Skin epidermis (tissue), 12 donors: ENCODE measurements around the gene CAPN3.
"Not testable (repeated sequence)": the region's sequence is repeated elsewhere in the genome, so short reads cannot be mapped to it uniquely, and the experiment has no call there.

ENCODE experiments used
- H3K27ac ChIP-seq, 21 experiments: fragments of 200-600 bp; sonication (generic) in 11 of 21; one replicate each; pipeline ENCODE4 v1.5.0; 2020; ENCODE audit warnings: mild to moderate bottlenecking in 3 of 21, inconsistent platforms in 2 of 21, moderate library complexity in 2 of 21
- H3K4me3 ChIP-seq, 7 experiments: fragments of 200-600 bp; sonication (generic) in 2 of 7; one replicate each; pipeline ENCODE4 v1.5.0; 2020; ENCODE audit warnings: inconsistent platforms in 2 of 7, mild to moderate bottlenecking in 2 of 7, moderate library complexity in 1 of 7

Gene CAPN3

DNA sequence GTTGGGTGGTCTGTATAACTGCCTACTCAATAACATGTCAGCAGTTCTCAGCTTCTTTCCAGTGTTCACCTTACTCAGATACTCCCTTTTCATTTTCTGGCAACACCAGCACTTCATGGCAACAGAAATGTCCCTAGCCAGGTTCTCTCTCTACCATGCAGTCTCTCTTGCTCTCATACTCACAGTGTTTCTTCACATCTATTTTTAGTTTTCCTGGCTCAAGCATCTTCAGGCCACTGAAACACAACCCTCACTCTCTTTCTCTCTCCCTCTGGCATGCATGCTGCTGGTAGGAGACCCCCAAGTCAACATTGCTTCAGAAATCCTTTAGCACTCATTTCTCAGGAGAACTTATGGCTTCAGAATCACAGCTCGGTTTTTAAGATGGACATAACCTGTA lies at the start of gene CAPN3:
TSS of gene CAPN3 (plus strand) at position 253 of the 400 bp plus-strand sequence. CDS start 305 bp downstream, outside the sequence.
- H3K4me3 ChIP-seq, result no peak within 1 kb of the TSS
- H3K27ac ChIP-seq, result no peak within 1 kb of the TSS

DNA sequence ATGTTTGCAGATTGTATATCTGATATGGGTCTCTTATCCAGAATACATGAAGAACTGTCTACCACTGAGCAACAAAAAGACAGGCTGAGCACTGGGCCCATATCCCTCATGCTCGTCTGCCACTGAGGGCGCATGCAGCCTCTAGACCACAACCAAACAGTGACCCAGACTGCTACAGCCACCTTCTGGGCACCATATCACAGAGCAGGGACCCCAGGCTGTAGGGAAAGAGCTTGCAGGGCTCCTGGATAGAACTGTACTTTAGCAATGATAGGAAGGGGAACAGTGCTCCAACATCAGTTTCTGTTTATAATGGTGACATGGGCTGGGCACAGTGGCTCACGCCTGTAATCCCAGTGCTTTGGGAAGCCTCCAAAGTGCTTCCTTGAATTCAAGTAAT lies 45.8 kb upstream of the CAPN3 start:
- H3K27ac ChIP-seq, result no peak overlapping the region
- no peak overlapping the region for H3K4me3 ChIP-seq

DNA sequence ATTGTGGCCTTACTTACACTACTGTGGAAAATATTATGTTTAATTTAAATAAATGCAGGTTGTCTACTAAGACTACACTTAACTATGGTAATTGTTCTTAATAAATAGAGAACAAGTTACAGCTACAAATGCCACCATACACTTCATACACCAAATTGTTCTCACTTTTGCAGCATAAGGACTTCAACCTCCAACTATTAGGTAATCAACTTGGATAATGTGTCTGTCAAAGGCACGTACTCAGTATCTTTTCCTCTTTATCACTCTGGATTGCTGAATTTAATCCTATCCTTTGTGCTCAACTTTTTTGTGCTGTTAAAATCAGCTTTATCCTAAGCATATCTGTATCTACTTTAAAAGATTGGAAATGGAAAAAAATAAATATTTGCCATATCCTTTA lies 44.5 kb upstream of the CAPN3 start:
- Histone ChIP-seq H3K27ac (no peak overlapping the region), H3K4me3 (no peak overlapping the region)

DNA sequence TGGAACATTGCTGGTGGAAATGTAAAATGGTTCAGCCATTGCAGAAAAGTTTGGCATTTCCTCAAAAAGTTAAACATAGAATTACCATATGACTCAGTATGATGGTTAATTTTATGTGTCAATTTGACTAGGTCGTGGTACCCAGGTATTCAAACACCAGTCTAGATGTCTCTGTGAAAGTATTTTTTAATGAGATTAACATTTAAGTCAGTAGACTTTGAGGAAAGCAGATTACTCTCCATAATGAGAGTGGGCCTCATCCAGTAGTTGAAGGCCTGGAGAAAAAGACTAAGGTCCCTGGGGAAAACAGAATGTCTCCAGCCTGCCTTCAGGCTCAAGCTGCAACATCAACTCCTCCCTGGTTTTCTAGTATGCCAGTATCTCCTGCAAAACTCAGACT lies 43.8 kb upstream of the CAPN3 start:
- Histone ChIP-seq H3K4me3 (no peak overlapping the region), H3K27ac (no peak overlapping the region)

DNA sequence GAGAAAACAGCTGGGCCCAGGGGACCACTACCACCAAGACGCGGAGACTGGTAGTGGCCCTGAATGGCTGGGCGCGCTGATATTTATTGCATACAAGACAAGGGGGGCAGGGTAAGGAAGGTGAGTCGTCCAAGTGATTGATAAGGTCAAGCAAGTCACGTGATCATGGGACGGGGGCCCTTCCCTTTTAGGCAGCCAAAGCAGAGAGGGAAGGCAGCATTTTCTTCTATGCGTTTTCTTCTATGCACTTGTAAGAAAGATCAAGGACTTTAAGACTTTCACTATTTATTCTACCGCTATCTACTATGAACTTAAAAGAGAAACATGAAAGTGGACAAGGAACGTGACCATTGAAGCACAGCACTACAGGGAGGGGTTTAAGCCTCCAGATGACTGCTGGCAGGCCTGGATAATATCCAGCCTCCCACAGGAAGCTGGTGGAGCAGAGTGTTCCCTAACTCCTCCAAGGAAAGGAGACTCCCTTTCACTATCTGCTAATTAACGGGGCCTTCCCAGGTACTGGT lies 43.0 kb upstream of the CAPN3 start:
- not testable (repeated sequence) for H3K4me3 ChIP-seq, H3K27ac ChIP-seq

DNA sequence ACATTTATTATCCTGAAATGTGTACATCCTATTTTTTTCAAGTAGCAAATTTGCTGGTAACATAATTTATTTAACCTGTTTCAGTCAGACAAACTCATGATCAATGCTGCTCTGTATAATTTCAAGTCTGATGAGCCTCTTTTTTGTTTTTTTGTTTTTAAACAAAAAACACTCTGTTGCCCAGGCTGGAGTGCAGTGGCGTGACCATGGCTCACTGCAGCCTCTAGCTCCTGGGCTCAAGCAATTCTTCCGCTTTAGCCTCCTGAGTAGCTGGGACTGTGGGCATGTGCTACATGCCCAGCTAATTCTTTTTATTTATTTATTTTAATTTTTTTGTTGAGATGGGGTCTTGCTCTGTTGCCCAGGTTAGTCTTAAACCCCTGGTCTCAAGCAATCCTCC lies 40.1 kb upstream of the CAPN3 start:
- Histone ChIP-seq H3K27ac (peak overlapping the region in 1 of 21 experiments; percentile 44), H3K4me3 (no peak overlapping the region)

DNA sequence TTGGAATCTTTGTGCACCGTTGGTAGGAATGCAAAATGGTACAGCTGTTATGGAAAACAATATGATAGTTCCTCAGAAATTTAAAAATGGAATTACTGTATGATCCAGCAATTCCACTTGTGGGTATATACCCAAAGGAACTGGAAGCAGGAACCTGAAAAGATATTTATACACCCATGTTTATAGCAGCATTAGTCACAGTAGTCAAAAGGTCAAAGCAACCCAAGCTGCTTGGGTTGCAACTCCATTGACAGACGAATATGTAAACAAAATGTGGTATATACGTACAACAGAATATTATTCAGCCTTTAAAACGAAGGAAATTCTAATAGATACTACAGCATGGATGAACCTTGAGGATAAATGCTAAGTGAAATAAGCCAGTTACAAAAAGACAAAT lies 35.0 kb upstream of the CAPN3 start:
- no peak overlapping the region for H3K4me3 ChIP-seq
- H3K27ac ChIP-seq, result no peak overlapping the region

DNA sequence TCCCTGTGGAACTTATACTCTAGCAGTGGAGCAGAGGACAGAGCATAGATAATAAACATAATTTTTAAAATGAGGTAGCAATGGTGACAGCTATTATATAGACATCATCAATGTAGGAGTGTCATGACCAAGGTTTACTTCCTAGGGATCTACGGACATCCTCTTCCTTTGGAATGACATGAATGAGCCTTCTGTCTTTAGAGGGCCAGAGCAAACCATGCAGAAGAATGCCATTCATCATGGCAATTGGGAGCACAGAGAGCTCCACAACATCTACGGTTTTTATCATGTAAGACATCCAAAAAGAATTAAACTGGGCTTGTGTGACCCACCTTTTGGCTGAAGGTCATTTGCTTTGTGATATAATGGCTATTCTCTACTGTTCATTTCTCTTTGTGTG lies 30.1 kb upstream of the CAPN3 start:
- Histone ChIP-seq H3K4me3 (no peak overlapping the region), H3K27ac (no peak overlapping the region)

DNA sequence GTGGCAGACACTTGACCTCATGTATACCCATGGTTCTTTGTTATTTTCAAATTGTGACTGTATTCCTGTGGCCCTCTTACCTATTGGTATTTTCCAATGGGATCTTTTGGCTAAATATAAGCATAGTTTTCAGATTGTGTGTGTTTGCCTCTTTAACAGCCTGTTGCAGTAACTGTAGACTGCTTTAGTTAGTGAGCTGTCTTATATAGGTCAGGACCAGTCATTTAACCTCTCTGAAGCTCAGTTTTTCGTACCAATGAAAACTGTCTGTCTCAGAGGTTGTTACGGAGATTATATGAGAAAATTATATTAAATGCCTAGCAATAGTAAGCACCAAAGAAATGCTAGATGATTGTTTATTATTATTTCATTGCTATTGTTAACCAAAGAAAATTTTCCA lies 29.3 kb upstream of the CAPN3 start:
- Histone ChIP-seq H3K4me3 (no peak overlapping the region), H3K27ac (no peak overlapping the region)

DNA sequence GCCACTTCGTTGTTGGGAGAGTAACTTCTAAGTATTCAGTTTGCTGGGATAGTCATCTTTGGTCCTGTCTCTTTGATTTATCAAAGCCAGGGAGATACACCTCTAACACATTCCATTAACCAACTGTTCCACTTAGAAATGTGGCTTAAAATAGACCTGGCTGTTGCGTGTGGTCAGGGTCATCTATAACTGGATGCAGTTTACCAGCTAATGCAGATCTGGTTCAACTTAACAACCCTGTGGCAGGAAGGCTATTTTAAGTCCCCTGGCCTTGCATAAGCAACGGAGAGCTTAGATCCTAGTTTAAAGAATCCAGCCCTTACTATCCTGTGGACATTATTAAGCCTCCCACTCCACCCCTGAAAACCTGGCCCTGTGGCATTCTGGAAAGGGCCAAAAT lies 28.1 kb upstream of the CAPN3 start:
- no peak overlapping the region for H3K4me3 ChIP-seq
- no peak overlapping the region for H3K27ac ChIP-seq

DNA sequence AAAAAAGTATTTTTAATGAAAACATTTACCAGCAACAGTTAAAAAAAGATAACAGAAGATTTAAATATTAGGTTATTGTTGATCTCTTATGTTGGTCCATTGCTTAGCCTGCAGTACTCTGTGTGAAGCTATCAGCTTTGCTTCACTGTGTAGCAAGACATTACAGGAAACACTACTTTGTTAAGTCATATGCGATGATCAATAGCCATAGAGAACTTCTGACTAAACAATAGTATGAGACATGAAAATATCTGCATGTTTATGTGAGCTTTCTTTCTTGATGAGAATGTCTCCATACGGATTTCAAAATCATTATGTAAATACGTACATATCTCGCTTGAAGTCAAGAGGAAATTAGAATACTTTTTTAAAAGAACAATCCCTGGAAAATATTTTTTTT lies 27.0 kb upstream of the CAPN3 start:
- no peak overlapping the region for H3K4me3 ChIP-seq
- no peak overlapping the region for H3K27ac ChIP-seq

DNA sequence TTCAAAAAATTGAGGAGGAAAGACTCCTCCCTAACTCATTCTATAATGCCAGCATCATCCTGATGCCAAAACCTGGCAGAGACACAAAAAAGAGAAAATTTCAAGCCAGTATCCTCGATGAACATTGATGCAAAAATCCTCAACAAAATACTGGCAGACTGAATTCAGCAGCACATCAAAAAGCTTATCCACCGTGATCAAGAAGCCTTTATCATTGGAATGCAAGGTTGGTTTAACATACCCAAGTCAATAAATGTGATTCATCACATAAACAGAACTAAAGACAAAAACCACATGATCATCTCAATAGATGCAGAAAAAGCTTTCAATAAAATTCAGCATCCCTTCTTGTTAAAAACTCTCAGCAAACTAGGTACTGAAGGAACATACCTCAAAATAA lies 24.2 kb upstream of the CAPN3 start:
- Histone ChIP-seq H3K27ac (no peak overlapping the region), H3K4me3 (no peak overlapping the region)

DNA sequence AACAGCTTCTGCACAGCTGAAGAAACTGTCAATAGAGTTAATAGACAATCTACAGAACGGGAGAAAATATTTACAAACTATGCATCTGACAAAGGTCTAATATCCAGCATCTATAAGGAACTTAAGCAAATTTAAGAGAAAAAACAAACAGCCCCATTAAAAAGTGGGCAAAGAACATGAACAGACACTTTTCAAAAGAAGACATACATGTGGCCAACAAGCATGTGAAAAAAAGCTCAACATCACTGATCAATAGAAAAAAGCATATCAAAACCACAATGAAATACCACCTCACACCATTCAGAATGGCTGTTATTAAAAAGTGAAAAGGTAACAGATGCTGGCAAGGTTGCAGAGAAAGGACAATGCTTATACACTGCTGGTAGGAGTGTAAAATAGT lies 22.7 kb upstream of the CAPN3 start:
- H3K4me3 ChIP-seq, result not testable (repeated sequence)

DNA sequence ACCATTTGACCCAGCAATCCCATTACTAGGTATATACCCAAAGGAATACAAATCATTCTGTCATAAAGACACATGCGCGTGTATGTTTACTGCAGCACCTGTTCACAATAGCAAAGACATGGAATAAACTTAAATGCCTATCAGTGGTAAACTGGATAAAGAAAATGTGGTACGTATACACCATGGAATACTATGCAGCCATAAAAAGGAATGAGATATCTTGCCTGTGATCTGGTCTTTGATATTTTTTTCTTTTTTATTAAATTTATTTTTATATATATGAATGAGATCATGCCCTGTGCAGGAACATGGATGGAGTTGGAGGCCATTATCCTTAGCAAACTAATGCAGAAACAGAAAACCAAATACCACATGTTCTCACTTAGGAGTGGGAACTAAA lies 22.2 kb upstream of the CAPN3 start:
- H3K4me3 ChIP-seq, H3K27ac ChIP-seq: not testable (repeated sequence)

More for the DNA sequence above, 22.7 kb upstream of the CAPN3 start:
- not testable (repeated sequence) for H3K27ac ChIP-seq

DNA sequence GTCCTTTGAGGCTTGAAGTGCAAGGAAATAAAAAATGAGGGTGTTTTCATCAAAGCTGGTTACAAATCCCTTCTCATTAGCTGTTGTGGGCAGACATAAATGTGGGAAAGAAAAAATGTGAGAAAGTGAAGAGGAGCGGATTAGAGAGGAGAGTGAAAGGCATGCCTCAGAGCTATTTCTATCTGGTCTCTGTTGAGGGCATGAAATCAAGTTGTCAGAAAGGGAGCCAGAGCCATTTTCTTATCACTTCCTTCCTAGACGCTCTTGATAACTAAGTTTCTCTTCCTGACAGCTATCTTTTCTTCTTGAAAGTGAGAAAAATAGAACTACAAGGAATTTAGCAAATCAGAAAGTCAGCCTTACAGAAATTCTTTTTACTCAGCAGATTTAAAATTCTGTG lies 20.8 kb upstream of the CAPN3 start:
- Histone ChIP-seq H3K4me3 (no peak overlapping the region), H3K27ac (peak overlapping the region in 4 of 21 experiments; percentile 29 to 52 (median 40))

DNA sequence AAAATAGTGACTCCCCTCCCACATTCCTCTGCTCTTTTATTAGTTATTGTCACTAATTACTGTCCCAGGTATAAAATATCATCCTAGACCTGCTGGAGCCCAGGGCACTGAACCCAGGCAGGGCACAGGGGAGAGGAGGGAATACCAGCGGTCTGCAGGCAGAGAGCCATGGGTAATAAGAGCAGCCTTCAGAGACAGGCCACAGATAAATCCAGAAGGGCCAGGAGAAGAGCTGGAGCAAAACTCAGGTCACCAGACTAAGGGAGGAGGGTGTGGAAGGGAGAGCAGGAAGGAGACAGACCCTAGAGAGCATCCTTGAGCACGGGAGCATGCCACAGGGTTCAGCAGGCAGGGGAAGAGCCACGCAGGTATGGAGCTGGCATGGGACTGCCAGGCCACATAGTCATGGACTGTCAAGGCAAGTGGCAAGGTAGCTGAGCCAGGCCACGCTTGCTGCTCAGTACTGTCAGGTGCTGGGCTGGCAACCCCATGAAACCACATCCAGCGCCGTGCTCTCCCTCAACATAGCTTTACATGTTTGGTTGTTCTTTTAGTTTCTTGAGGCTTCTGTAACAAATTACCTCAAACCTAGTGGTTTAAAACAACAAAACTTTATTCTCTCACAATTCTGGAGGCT lies 15.6 kb upstream of the CAPN3 start:
- no peak overlapping the region for H3K4me3 ChIP-seq
- H3K27ac ChIP-seq, result peak overlapping the region in 1 of 21 experiments; percentile 17

DNA sequence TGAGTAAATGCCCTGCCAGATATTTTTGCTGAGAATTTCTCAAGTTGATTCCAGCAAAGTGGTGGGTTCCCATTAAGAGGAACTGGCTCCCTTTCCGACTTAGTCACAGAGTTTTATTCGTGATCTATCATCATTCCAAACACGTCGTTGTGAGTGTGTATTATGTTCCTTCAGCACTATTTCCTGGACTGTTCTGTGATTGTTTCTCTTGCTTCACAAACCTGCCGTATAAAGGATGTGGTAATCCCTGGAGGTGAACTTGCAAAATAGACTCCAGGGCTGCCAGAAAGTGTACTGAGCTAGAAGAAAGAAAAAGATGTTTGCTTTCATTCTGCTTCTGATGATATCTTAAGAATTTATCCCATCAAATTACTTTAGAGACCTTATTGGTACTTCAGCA lies 14.5 kb upstream of the CAPN3 start:
- no peak overlapping the region for H3K4me3 ChIP-seq
- H3K27ac ChIP-seq, result no peak overlapping the region

DNA sequence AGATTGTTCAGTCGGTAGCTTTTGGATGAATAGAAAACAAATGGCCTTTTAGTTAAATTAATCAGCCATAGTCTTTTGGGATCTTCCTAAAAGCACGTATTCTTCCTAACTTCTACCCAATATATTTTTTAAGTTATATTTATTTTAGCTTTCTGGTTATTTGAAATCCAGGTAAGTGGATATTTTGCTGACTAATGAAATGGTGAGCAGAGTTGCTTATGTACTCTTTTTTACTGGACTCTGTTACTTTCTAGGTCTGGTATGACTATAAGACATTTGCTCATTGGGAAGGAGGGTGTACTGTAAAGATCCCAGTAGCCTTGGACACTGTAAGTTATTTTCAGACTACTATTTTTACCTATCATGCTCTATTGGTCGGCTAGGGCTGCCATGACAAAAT lies 13.8 kb upstream of the CAPN3 start:
- H3K27ac ChIP-seq, result no peak overlapping the region
- H3K4me3 ChIP-seq, result no peak overlapping the region

DNA sequence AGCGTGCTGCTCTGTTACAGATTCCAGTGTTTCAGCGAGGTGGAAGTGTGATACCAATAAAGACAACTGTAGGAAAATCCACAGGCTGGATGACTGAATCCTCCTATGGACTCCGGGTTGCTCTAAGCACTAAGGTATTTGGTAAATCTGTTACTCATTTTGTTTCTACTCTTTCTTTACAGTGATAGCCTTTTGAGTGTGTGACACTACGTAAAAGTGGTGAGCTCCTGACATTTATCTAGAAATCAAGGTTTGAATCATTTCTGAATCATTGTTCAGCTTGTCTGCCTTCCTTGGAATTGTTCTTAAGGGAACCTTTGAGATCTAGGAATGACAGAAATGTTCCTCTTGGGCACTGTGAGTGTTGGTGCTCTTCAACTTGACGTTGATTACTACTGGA lies 11.2 kb upstream of the CAPN3 start:
- Histone ChIP-seq H3K27ac (no peak overlapping the region), H3K4me3 (no peak overlapping the region)

DNA sequence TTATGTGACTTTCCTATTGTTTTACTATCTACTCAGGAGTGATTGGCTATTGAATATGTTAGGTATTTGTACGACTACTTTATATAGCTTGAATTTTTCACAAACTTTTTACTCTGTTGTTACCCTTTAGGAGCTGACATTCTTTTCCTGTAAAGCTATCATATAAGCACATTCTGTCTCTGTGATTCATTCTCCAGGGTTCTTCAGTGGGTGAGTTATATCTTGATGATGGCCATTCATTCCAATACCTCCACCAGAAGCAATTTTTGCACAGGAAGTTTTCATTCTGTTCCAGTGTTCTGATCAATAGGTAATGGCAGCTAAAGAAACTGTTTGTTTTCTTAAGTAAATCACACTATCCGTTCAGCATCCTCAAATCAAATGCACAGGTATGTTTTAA lies 10.1 kb upstream of the CAPN3 start:
- Histone ChIP-seq H3K4me3 (no peak overlapping the region), H3K27ac (no peak overlapping the region)

DNA sequence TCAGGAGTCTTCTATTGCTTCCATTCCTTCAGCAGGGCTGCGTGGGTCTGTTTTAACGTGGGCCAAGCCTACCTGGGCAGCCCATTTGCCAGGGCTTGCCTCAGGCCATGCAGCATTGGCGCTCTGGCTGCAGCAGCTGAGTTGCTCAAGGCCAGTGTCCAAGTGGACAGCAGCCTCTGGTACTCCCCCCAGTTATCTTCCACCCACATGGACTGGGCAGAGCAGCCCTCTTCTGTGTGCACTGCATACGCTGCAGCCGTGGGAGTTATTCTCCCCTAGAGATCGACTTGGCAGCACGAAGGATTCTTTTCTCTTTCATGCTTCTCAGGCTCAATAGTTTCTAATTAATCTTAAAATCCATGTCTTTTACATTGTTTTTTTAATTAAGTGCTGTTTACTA lies 6.9 kb upstream of the CAPN3 start:
- no peak overlapping the region for H3K27ac ChIP-seq
- H3K4me3 ChIP-seq, result no peak overlapping the region

DNA sequence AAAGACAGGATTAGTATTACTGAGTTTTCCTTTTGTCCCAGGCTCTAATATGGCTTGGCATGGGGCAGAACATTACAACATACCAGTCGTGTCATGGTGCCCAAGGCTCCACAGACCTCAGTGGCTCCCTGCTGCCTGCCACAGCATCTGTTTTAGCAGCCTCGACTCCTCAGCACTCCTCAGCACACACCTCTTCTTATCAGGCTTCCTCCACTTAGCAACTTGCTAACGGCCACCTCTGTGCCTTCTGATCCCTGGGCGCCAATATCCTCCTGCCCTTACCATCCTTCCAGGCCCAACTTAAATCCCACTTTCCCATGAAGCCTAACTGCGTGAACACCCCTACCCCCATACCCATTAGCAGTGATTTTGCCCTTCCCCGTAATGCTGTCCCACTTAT lies 6.2 kb upstream of the CAPN3 start:
- Histone ChIP-seq H3K4me3 (no peak overlapping the region), H3K27ac (no peak overlapping the region)
